Upper lobe of left lung (tissue), 6 donors: ENCODE measurements around the gene SPRYD7. TPM values are rescaled to one million over a fixed set of nuclear protein-coding genes. Genes with fewer than 3 reads are reported as not detected.

ENCODE experiments used
- ATAC-seq, 2 donors: fragments of 200-7000 bp; cut with Tn5 transposase; one replicate each; pipeline ENCODE4 v1.9.1; 2022; ENCODE audit warnings: mild to moderate bottlenecking in 2 of 2, moderate library complexity in 2 of 2; ENCODE audit not compliant: low FRiP score in 2 of 2
- DNase-seq, 2 donors: peaks; one replicate each; pipeline ENCODE4 v3.0.0-alpha.2; 2019 to 2020
- H3K27ac ChIP-seq, 4 donors: fragments of 200-600 bp; sonication (generic); one replicate each; pipeline ENCODE4 v1.5.1; 2016 to 2019
- H3K27me3 ChIP-seq, 4 donors: fragments of 200-600 bp; sonication (generic); one replicate each; pipeline ENCODE4 v1.5.1; 2017 to 2019
- H3K36me3 ChIP-seq, 4 donors: fragments of 200-600 bp; sonication (generic); one replicate each; pipeline ENCODE4 v1.5.1; 2016 to 2019
- H3K4me1 ChIP-seq, 4 donors: fragments of 200-600 bp; sonication (generic); one replicate each; pipeline ENCODE4 v1.5.1; 2018 to 2019
- H3K4me3 ChIP-seq, 4 donors: fragments of 200-600 bp; sonication (generic); one replicate each; pipeline ENCODE4 v1.5.1; 2017 to 2019; ENCODE audit warnings: mild to moderate bottlenecking in 2 of 4, moderate library complexity in 1 of 4
- H3K9me3 ChIP-seq, 4 donors: fragments of 200-600 bp; sonication (generic); one replicate each; pipeline ENCODE4 v1.5.1; 2018 to 2019
- CTCF ChIP-seq, 6 experiments: fragments of 450-650 bp in 4 of 6; fragments of 200-600 bp in 2 of 6; sonication (generic) in 2 of 6; IDR thresholded peaks; one replicate each; pipeline ENCODE4 v1.5.1; 2016 to 2019; ENCODE audit warnings: antibody characterized with exemption in 6 of 6
- EP300 ChIP-seq, 4 donors: sonication (generic); formaldehyde crosslinking; IDR thresholded peaks; one replicate each; pipeline ENCODE4 v1.5.1; 2017; ENCODE audit warnings: antibody characterized with exemption in 4 of 4, control low read depth in 2 of 4
- POLR2A ChIP-seq, 4 donors: fragments of 450-650 bp; IDR thresholded peaks; one replicate each; pipeline ENCODE4 v1.5.1; 2016 to 2017; ENCODE audit warnings: antibody characterized with exemption in 4 of 4, mild to moderate bottlenecking in 2 of 4
- POLR2AphosphoS5 ChIP-seq, 2 donors: sonication (generic); formaldehyde crosslinking; IDR thresholded peaks; one replicate each; pipeline ENCODE4 v1.5.1; 2017; ENCODE audit warnings: antibody characterized with exemption in 2 of 2
- WGBS, 2 donors: methylation state at CpG; one replicate each; pipeline ENCODE4 v1.1.5; 2017 to 2018; 5-methylcytosine and 5-hydroxymethylcytosine counted together
- total RNA-seq, 6 donors: library from RNA; depleted of rRNA in 4 of 6; stranded (reverse); fragments of >200 nt in 4 of 6; gene quantifications; one replicate each; pipeline versions ENCODE4 v1.1.0 to v1.2.1, GENCODE V29; 2016 to 2021
- donor health status: DM: no; HTN: no; CAD: no; lungs with moderate emphysema.
- donor health status: DM: no; HTN: yes; CAD: no; lungs with severe emphysema.

Gene SPRYD7
- total RNA-seq, 6 donors from 2014 or later = 9.4 to 29.2 (median 11.5) TPM

GRCh38 chr13:49936968-49937273 is 781 bp upstream of the SPRYD7 start:
- H3K27ac ChIP-seq = peak overlapping the region; percentile 81 to 94 (median 93)
- 0 to 1% methylated on average over 5 to 21 of the region's 21 CpGs for WGBS, 2 donors
- DNase-seq (peak; percentile 35 to 85), ATAC-seq (no peak)
- peak overlapping the region; percentile 45 to 91 (median 80) for H3K4me3 ChIP-seq
- H3K27me3 ChIP-seq = no peaks in the 10 kb centered on the region
- TF ChIP-seq CTCF (IDR thresholded peaks at IDR 0.05) (no peak), POLR2AphosphoS5 (IDR thresholded peaks at IDR 0.05) (no peak), EP300 (IDR thresholded peaks at IDR 0.05) (no peak), POLR2A (IDR thresholded peaks at IDR 0.05) (no peak)
- no peaks in the 10 kb centered on the region for H3K36me3 ChIP-seq
- peaks cover 26 to 31% (median 27%) of the 10 kb centered on the region in 4 donors for H3K4me1 ChIP-seq
- no peaks in the 10 kb centered on the region for H3K9me3 ChIP-seq

GRCh38 chr13:49935171-49936074 is 717 bp downstream of the SPRYD7 start:
- DNase-seq = peak in 1 of 2 donors; percentile 53
- Histone ChIP-seq H3K4me3 (peak overlapping the region; percentile 76 to 97 (median 88)), H3K9me3 (no peaks in the 10 kb centered on the region), H3K4me1 (peaks cover 26 to 31% (median 27%) of the 10 kb centered on the region in 4 donors), H3K36me3 (peaks cover 0 to 3% (median 0%) of the 10 kb centered on the region in 4 donors), H3K27ac (peak overlapping the region; percentile 81 to 94 (median 93)), H3K27me3 (no peaks in the 10 kb centered on the region)
- TF ChIP-seq CTCF (IDR thresholded peaks at IDR 0.05) = no peak
- peak in 2 of 4 donors; percentile 11 to 13 for TF ChIP-seq POLR2A (IDR thresholded peaks at IDR 0.05)
- 3% methylated on average over 17 to 23 of the region's 32 CpGs for WGBS, 2 donors
- peak; percentile 15 to 70 for ATAC-seq

GRCh38 chr13:49933511-49933910 is 2.6 kb downstream of the SPRYD7 start:
- no peaks in the 10 kb centered on the region for H3K9me3 ChIP-seq

GRCh38 chr13:49932868-49933267 is 3.3 kb downstream of the SPRYD7 start:
- WGBS, 2 donors = 48 to 70% methylated on average over 1 of the region's 1 CpG
- Histone ChIP-seq H3K4me1 (peaks cover 10 to 27% (median 19%) of the 10 kb centered on the region in 4 donors), H3K4me3 (no peak overlapping the region), H3K36me3 (peaks cover 0 to 24% (median 0%) of the 10 kb centered on the region in 4 donors), H3K27me3 (no peaks in the 10 kb centered on the region), H3K27ac (no peak overlapping the region), H3K9me3 (no peaks in the 10 kb centered on the region)
- TF ChIP-seq EP300 (IDR thresholded peaks at IDR 0.05) (no peak), POLR2AphosphoS5 (IDR thresholded peaks at IDR 0.05) (no peak), POLR2A (IDR thresholded peaks at IDR 0.05) (no peak), CTCF (IDR thresholded peaks at IDR 0.05) (no peak)
- DNase-seq (no peak), ATAC-seq (no peak)

More at GRCh38 chr13:49933511-49933910, 2.6 kb downstream of the SPRYD7 start:
- H3K36me3 ChIP-seq = peaks cover 0 to 19% (median 0%) of the 10 kb centered on the region in 4 donors
- ATAC-seq = no peak
- no peak overlapping the region for H3K27ac ChIP-seq
- WGBS, 2 donors = 90 to 93% methylated on average over 7 of the region's 7 CpGs
- H3K4me1 ChIP-seq = peaks cover 16 to 27% (median 21%) of the 10 kb centered on the region in 4 donors
- no peaks in the 10 kb centered on the region for H3K27me3 ChIP-seq
- TF ChIP-seq EP300 (IDR thresholded peaks at IDR 0.05) (no peak), POLR2A (IDR thresholded peaks at IDR 0.05) (no peak), CTCF (IDR thresholded peaks at IDR 0.05) (no peak), POLR2AphosphoS5 (IDR thresholded peaks at IDR 0.05) (no peak)
- DNase-seq = no peak
- no peak overlapping the region for H3K4me3 ChIP-seq
